GM19328 (cell line): ENCODE measurements around the gene HSPA12A.

ENCODE experiments used
- ATAC-seq: cut with Tn5 transposase; IDR thresholded peaks from one replicate; pipeline ENCODE4 v1.9.1; 2021; ENCODE audit warnings: mild to moderate bottlenecking, moderate library complexity; ENCODE audit not compliant: unreplicated experiment

The HSPA12A gene

GRCh38 chr10:116670706-116671105 is 71.7 kb downstream of the HSPA12A start:
- ATAC-seq, result no peak

- ATAC-seq, result no peak
Observed at GRCh38 chr10:116669832-116670644, 72.3 kb downstream of the HSPA12A start.

GRCh38 chr10:116669080-116669479 is 73.3 kb downstream of the HSPA12A start:
- ATAC-seq, result no peak

GRCh38 chr10:116668446-116668845 is 73.9 kb downstream of the HSPA12A start:
- no peak for ATAC-seq

GRCh38 chr10:116668018-116668417 is 74.3 kb downstream of the HSPA12A start:
- no peak for ATAC-seq

GRCh38 chr10:116667484-116667883 is 74.9 kb downstream of the HSPA12A start:
- no peak for ATAC-seq

GRCh38 chr10:116665541-116666125 is 76.7 kb downstream of the HSPA12A start:
- no peak for ATAC-seq

- ATAC-seq, result no peak
Observed at GRCh38 chr10:116664631-116665030, 77.7 kb downstream of the HSPA12A start.

GRCh38 chr10:116663342-116663741 is 79.0 kb downstream of the HSPA12A start:
- ATAC-seq, result no peak

GRCh38 chr10:116660860-116661259 is 81.5 kb downstream of the HSPA12A start:
- no peak for ATAC-seq

- ATAC-seq, result no peak
Observed at GRCh38 chr10:116659049-116659670, 83.2 kb downstream of the HSPA12A start.

- no peak for ATAC-seq
Observed at GRCh38 chr10:116657863-116658551, 84.4 kb downstream of the HSPA12A start.

GRCh38 chr10:116656044-116656443 is 86.3 kb downstream of the HSPA12A start:
- ATAC-seq, result no peak

- no peak for ATAC-seq
Observed at GRCh38 chr10:116655568-116655967, 86.8 kb downstream of the HSPA12A start.

GRCh38 chr10:116654816-116655215 is 87.5 kb downstream of the HSPA12A start:
- no peak for ATAC-seq

GRCh38 chr10:116653885-116654284 is 88.5 kb downstream of the HSPA12A start:
- ATAC-seq, result no peak

- ATAC-seq, result no peak
Observed at GRCh38 chr10:116648903-116649302, 93.5 kb downstream of the HSPA12A start.

GRCh38 chr10:116646502-116646901 is 95.9 kb downstream of the HSPA12A start:
- no peak for ATAC-seq

GRCh38 chr10:116637830-116638229 is 104.5 kb downstream of the HSPA12A start:
- ATAC-seq, result no peak

- ATAC-seq, result no peak
Observed at GRCh38 chr10:116636976-116637375, 105.4 kb downstream of the HSPA12A start.

- no peak for ATAC-seq
Observed at GRCh38 chr10:116636385-116636784, 106.0 kb downstream of the HSPA12A start.
